K562 treated with DMSO at 1 percent for 4 hours (cell line): Measurements from ENCODE around the gene RBBP7. TPM values are rescaled to one million over a fixed set of nuclear protein-coding genes. Genes with fewer than 3 reads are reported as not detected.

Experiments
- total RNA-seq: library from RNA; unstranded; fragments of 300-600 nt; gene quantifications from 2 replicates; pipeline ENCODE4 v1.2.3, GENCODE V29; 2022; ENCODE audit not compliant: insufficient read depth

Gene RBBP7
- total RNA-seq, result 86.4 and 101 TPM in 2 replicates

GRCh38 chrX:16870095-16870861, at the start of gene RBBP7:
Gene RBBP7, minus strand, starts transcription at chrX:16870362. Its CDS starts 309 bp downstream, at chrX:16870053.

Other genes starting within 250 kb of the RBBP7 start
- gene S100G, start 220.2 kb downstream of the RBBP7 start, total RNA-seq, result not detected in 2 replicates
- gene CTPS2, start 157.7 kb downstream of the RBBP7 start, total RNA-seq, result 7.3 and 10.4 TPM in 2 replicates
- 15.5 and 16.7 TPM in 2 replicates for gene SYAP1, start 150.8 kb downstream of the RBBP7 start, total RNA-seq
- gene TXLNG, start 83.9 kb downstream of the RBBP7 start, total RNA-seq, result 12.0 and 14.4 TPM in 2 replicates
- gene REPS2, start 76.3 kb upstream of the RBBP7 start, total RNA-seq, result not detected in 2 replicates